ENCODE measurements around the gene HIGD1C.

DNA sequence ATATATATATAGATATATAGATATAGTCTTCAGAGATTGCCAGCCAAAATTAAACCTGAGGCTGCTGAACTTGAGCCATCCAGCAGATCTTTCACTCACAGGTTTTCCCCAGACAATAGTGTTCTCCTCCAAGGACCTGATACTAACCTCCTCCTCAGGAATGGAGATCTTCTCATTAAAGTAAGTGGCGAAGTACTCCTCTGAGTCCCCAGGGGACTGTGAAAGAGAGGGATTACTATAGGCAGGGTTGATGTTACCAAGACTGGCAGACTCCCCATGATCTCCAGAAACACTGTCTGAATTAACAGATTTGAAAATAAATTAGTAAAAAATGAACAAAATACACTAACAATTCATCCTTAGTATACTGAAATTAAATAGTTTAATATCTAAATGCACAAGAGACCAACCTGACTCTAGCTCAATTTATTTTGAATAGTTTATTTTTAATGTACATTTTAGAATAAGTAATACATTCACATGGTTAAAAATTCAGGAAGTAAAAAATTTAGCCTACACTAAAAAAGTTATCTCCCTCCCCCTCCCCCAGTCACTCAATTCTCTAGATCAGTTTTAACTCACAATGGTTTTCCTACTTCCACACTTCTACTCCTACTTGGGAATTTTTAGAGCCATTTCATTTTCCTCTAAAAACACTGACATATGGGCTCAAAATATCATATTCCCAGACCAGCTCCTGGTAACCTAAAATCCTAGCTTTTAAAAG lies 56.1 kb downstream of the HIGD1C start:
- TF ChIP-seq POLR2A (IDR thresholded peaks at IDR 0.05): no peak
- TF ChIP-seq, protein P1, sequence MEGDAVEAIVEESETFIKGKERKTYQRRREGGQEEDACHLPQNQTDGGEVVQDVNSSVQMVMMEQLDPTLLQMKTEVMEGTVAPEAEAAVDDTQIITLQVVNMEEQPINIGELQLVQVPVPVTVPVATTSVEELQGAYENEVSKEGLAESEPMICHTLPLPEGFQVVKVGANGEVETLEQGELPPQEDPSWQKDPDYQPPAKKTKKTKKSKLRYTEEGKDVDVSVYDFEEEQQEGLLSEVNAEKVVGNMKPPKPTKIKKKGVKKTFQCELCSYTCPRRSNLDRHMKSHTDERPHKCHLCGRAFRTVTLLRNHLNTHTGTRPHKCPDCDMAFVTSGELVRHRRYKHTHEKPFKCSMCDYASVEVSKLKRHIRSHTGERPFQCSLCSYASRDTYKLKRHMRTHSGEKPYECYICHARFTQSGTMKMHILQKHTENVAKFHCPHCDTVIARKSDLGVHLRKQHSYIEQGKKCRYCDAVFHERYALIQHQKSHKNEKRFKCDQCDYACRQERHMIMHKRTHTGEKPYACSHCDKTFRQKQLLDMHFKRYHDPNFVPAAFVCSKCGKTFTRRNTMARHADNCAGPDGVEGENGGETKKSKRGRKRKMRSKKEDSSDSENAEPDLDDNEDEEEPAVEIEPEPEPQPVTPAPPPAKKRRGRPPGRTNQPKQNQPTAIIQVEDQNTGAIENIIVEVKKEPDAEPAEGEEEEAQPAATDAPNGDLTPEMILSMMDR (IDR thresholded peaks at IDR 0.05): no peak
- no peak for TF ChIP-seq POLR2AphosphoS5 (IDR thresholded peaks at IDR 0.05; ENCODE audit: insufficient read depth in 1 of 2, low read depth in 1 of 2)
